ENCODE results near the gene PCDHA3.

DNA sequence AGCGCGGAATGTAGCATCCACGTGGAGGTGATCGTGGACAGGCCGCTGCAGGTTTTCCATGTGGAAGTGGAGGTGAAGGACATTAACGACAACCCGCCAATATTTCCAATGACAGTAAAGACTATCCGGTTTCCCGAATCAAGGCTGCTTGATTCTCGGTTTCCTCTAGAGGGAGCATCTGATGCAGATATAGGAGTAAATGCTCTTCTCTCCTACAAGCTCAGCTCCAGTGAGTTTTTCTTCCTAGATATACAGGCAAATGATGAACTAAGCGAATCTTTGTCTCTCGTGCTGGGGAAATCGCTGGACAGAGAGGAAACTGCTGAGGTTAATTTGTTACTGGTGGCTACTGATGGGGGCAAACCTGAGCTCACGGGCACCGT is 5.6 kb upstream of the PCDHA3 start:
- no peak for TF ChIP-seq POLR2AphosphoS5 (IDR thresholded peaks at IDR 0.05; ENCODE audit: low read depth, low read length)
- TF ChIP-seq, protein P1, sequence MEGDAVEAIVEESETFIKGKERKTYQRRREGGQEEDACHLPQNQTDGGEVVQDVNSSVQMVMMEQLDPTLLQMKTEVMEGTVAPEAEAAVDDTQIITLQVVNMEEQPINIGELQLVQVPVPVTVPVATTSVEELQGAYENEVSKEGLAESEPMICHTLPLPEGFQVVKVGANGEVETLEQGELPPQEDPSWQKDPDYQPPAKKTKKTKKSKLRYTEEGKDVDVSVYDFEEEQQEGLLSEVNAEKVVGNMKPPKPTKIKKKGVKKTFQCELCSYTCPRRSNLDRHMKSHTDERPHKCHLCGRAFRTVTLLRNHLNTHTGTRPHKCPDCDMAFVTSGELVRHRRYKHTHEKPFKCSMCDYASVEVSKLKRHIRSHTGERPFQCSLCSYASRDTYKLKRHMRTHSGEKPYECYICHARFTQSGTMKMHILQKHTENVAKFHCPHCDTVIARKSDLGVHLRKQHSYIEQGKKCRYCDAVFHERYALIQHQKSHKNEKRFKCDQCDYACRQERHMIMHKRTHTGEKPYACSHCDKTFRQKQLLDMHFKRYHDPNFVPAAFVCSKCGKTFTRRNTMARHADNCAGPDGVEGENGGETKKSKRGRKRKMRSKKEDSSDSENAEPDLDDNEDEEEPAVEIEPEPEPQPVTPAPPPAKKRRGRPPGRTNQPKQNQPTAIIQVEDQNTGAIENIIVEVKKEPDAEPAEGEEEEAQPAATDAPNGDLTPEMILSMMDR (IDR thresholded peaks at IDR 0.05): no peak
- TF ChIP-seq REST (IDR thresholded peaks at IDR 0.05; ENCODE audit: insufficient read depth in 1 of 2, low read depth in 2 of 2, low read length in 1 of 2): no peak
- no peak for TF ChIP-seq SIN3A (IDR thresholded peaks at IDR 0.05; ENCODE audit: borderline replicate concordance, insufficient read depth, low read depth, low read length)

Data from Panc1 (cell line).